DND-41 (cell line): ENCODE measurements around the gene ARHGAP26.
A peak's percentile ranks its signal among the peaks of the same experiment; 100 is the strongest.

Experiments
- ATAC-seq: fragments of 200-7000 bp; cut with Tn5 transposase; 3 replicates; pipeline ENCODE4 v1.9.1; 2021; ENCODE audit warnings: low read depth; ENCODE audit not compliant: insufficient read depth
- DNase-seq: peaks from one replicate; pipeline ENCODE4 v3.0.0-alpha.2; 2020
- H2AFZ ChIP-seq: 2 replicates; pipeline ENCODE4 v1.6.0; 2012; ENCODE audit warnings: low read depth, low read length
- H3K27ac ChIP-seq: 2 replicates; pipeline ENCODE4 v1.5.1; 2012; ENCODE audit warnings: low read length, inconsistent platforms
- H3K27me3 ChIP-seq: fragments of 200-600 bp; sonication (generic); 2 replicates; pipeline ENCODE4 v1.6.0; 2012; ENCODE audit warnings: low read length, mild to moderate bottlenecking, inconsistent platforms; ENCODE audit not compliant: insufficient read depth, poor library complexity
- H3K36me3 ChIP-seq: 2 replicates; pipeline ENCODE4 v1.5.1; 2012; ENCODE audit warnings: low read length, inconsistent platforms; ENCODE audit not compliant: insufficient read depth
- H3K4me1 ChIP-seq: 2 replicates; pipeline ENCODE4 v1.5.1; 2012; ENCODE audit warnings: mild to moderate bottlenecking, low read length; ENCODE audit not compliant: insufficient read depth
- H3K4me2 ChIP-seq: 2 replicates; pipeline ENCODE4 v1.6.0; 2012; ENCODE audit warnings: mild to moderate bottlenecking, moderate library complexity, low read length, inconsistent platforms; ENCODE audit not compliant: insufficient read depth
- H3K4me3 ChIP-seq, 2 experiments: fragments of 200-600 bp in 1 of 2; shearing (Covaris generic) in 1 of 2; 2 replicates each; pipeline ENCODE4 v1.5.1; 2012 to 2016; ENCODE audit warnings: inconsistent platforms in 2 of 2, low read length in 2 of 2, mild to moderate bottlenecking in 2 of 2, low read depth in 1 of 2, moderate library complexity in 1 of 2
- H3K79me2 ChIP-seq: 2 replicates; pipeline ENCODE4 v1.6.0; 2012; ENCODE audit warnings: low read length, inconsistent platforms; ENCODE audit not compliant: insufficient read depth
- H3K9ac ChIP-seq: 2 replicates; pipeline ENCODE4 v1.6.0; 2012; ENCODE audit warnings: low read depth, mild to moderate bottlenecking, inconsistent platforms, low read length, moderate library complexity
- H3K9me3 ChIP-seq: 2 replicates; pipeline ENCODE4 v1.5.1; 2012; ENCODE audit warnings: low read length, moderate library complexity, mild to moderate bottlenecking, inconsistent platforms; ENCODE audit not compliant: insufficient read depth, severe bottlenecking
- H4K20me1 ChIP-seq: 2 replicates; pipeline ENCODE4 v1.6.0; 2012; ENCODE audit warnings: low read length; ENCODE audit not compliant: insufficient read depth
- CTCF ChIP-seq: IDR thresholded peaks from 2 replicates; pipeline ENCODE4 v1.5.1; 2012; ENCODE audit warnings: borderline replicate concordance, low read length, moderate library complexity, mild to moderate bottlenecking; ENCODE audit not compliant: poor library complexity, severe bottlenecking; ENCODE audit errors: extremely low read depth
- EZH2 ChIP-seq: IDR thresholded peaks from 3 replicates; pipeline ENCODE4 v1.6.1; 2012; ENCODE audit warnings: borderline replicate concordance, low read depth, mild to moderate bottlenecking, moderate library complexity, low read length, inconsistent platforms; ENCODE audit not compliant: severe bottlenecking

Gene ARHGAP26

DNA sequence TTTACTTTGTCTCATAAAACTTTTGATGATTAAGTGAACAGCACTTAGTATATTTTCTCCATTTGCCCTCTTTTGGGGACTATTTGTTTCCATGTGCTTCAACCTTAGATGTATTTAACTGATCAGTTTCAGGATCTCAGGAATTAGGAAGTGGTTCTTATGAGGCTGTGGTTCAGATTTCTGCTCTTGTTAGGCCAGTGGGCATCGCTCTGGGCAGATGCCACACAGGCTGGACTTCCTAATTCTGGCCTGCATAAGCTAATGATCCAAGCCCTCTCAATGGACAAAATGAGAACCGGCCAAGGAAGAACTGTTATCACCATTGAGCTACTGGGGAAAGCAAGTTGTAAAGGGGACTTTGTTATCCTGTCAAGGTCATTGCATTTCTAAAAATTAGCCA is 6.9 kb downstream of the ARHGAP26 start:
- H3K4me1 ChIP-seq: peaks cover 15% of the 10 kb centered on the region
- TF ChIP-seq CTCF (no peak), EZH2 (no peak)

GRCh38 chr5:142777850-142778249 is 7.7 kb downstream of the ARHGAP26 start:
- Histone ChIP-seq H3K36me3 (no peaks in the 10 kb centered on the region), H2AFZ (no peak overlapping the region), H3K79me2 (peaks cover 58% of the 10 kb centered on the region), H3K4me2 (no peak overlapping the region), H3K4me3 (no peak overlapping the region), H4K20me1 (peaks cover 13% of the 10 kb centered on the region), H3K4me1 (peaks cover 7% of the 10 kb centered on the region), H3K27me3 (no peaks in the 10 kb centered on the region), H3K27ac (no peak overlapping the region), H3K9me3 (no peaks in the 10 kb centered on the region), H3K9ac (no peak overlapping the region)
- ATAC-seq (no peak), DNase-seq (no peak)
- TF ChIP-seq CTCF (no peak), EZH2 (no peak)

More for the DNA sequence above, 6.9 kb downstream of the ARHGAP26 start:
- H3K36me3 ChIP-seq: no peaks in the 10 kb centered on the region
- H3K79me2 ChIP-seq: peaks cover 64% of the 10 kb centered on the region
- H2AFZ ChIP-seq: no peak overlapping the region
- peaks cover 17% of the 10 kb centered on the region for H4K20me1 ChIP-seq
- no peak overlapping the region for H3K4me3 ChIP-seq
- H3K9me3 ChIP-seq: no peaks in the 10 kb centered on the region
- no peak for DNase-seq
- no peak overlapping the region for H3K9ac ChIP-seq
- no peak overlapping the region for H3K4me2 ChIP-seq
- H3K27me3 ChIP-seq: no peaks in the 10 kb centered on the region
- ATAC-seq: no peak
- H3K27ac ChIP-seq: no peak overlapping the region

DNA sequence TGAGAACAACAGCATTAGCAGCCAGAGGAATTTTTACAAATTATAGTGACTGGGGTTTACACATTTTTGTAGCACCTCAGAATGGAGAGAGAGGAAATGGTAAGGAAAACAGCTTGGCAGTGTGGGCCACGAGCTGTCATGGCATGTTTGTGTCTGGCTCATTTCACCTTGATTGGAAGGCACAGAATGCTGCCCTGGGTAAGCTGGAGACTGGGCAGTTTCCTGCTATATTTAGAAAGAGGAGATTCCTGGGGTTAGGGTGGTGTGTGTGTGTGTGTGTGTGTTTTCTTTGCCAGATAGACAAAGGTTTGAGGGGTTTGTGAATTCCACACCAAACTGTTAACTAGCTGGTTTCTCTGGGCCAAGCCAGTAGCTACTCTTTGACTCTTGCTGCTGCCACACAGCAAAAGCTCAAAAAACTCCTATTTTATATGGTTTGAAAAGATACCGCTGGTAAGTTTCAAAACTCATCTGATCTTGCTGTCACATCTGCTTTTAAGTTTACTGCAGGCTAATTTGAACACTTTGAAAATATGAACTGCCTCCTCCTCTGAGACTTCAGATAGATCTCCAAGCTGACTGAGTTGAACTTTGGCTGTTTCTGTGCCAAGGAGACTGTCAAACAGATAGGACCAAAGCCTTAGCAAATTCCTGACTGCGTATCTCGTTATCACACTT is 9.1 kb downstream of the ARHGAP26 start:
- 0 out of 3 replicates have a peak, but pooled peaks have one; percentile 29 for ATAC-seq

More for the DNA sequence above, 9.1 kb downstream of the ARHGAP26 start:
- Histone ChIP-seq H3K36me3 (no peaks in the 10 kb centered on the region), H3K4me2 (no peak overlapping the region), H3K27ac (no peak overlapping the region), H3K4me1 (peaks cover 6% of the 10 kb centered on the region; the same call in 1 of the 2 replicates), H2AFZ (no peak overlapping the region), H3K9me3 (no peaks in the 10 kb centered on the region), H3K27me3 (no peaks in the 10 kb centered on the region), H3K79me2 (peaks cover 61% of the 10 kb centered on the region), H4K20me1 (peaks cover 18% of the 10 kb centered on the region), H3K4me3 (no peak overlapping the region), H3K9ac (no peak overlapping the region)
- no peak for DNase-seq
- TF ChIP-seq CTCF (no peak), EZH2 (no peak)
